ENCODE data around the gene IRF2BP2. TPM values are rescaled to one million over a fixed set of nuclear protein-coding genes. Genes with fewer than 3 reads are reported as not detected.

The IRF2BP2 gene
- total RNA-seq, 1 donor from 2014 or later, result 72.9 TPM

- no peaks in the 10 kb centered on the region for H3K4me1 ChIP-seq
- no peaks in the 10 kb centered on the region for H3K36me3 ChIP-seq
- no peak for TF ChIP-seq POLR2AphosphoS5 (IDR thresholded peaks at IDR 0.05; ENCODE audit: insufficient read depth in 1 of 2, low read depth in 1 of 2)
- TF ChIP-seq POLR2A (IDR thresholded peaks at IDR 0.05), result no peak
- TF ChIP-seq CTCF (IDR thresholded peaks at IDR 0.05), result no peak
- intact Hi-C loops (cut with DNase I), result no loop called here
- no peak overlapping the region for H3K27ac ChIP-seq
- H3K27me3 ChIP-seq, result no peaks in the 10 kb centered on the region
- DNase-seq (ENCODE audit: extremely low spot score in 2 of 2), result no peak
- no peak overlapping the region for H3K4me3 ChIP-seq
- no peaks in the 10 kb centered on the region for H3K9me3 ChIP-seq
Observed at GRCh38 chr1:234634387-234634786, 24.4 kb upstream of the IRF2BP2 start.

- H3K4me3 ChIP-seq, result no peak overlapping the region
- intact Hi-C loops (cut with DNase I), result no loop called here
- no peaks in the 10 kb centered on the region for H3K4me1 ChIP-seq
- no peak overlapping the region for H3K27ac ChIP-seq
- no peaks in the 10 kb centered on the region for H3K36me3 ChIP-seq
- no peak for DNase-seq (ENCODE audit: extremely low spot score in 2 of 2)
- no peak for TF ChIP-seq CTCF (IDR thresholded peaks at IDR 0.05)
- TF ChIP-seq POLR2AphosphoS5 (IDR thresholded peaks at IDR 0.05; ENCODE audit: insufficient read depth in 1 of 2, low read depth in 1 of 2), result no peak
- no peak for TF ChIP-seq POLR2A (IDR thresholded peaks at IDR 0.05)
- no peaks in the 10 kb centered on the region for H3K27me3 ChIP-seq
- H3K9me3 ChIP-seq, result no peaks in the 10 kb centered on the region
Observed at GRCh38 chr1:234633246-234634003, 23.4 kb upstream of the IRF2BP2 start.

- Histone ChIP-seq H3K4me1 (no peaks in the 10 kb centered on the region), H3K36me3 (no peaks in the 10 kb centered on the region), H3K27me3 (no peaks in the 10 kb centered on the region), H3K4me3 (no peak overlapping the region), H3K9me3 (no peaks in the 10 kb centered on the region), H3K27ac (no peak overlapping the region)
- intact Hi-C loops (cut with DNase I), result no loop called here
- DNase-seq (ENCODE audit: extremely low spot score in 2 of 2), result no peak
- TF ChIP-seq POLR2AphosphoS5 (IDR thresholded peaks at IDR 0.05; ENCODE audit: insufficient read depth in 1 of 2, low read depth in 1 of 2) (no peak), CTCF (IDR thresholded peaks at IDR 0.05) (no peak), POLR2A (IDR thresholded peaks at IDR 0.05) (no peak)
Observed at GRCh38 chr1:234632225-234632624, 22.2 kb upstream of the IRF2BP2 start.

- no peaks in the 10 kb centered on the region for H3K27me3 ChIP-seq
- no peaks in the 10 kb centered on the region for H3K4me1 ChIP-seq
- no peaks in the 10 kb centered on the region for H3K9me3 ChIP-seq
- intact Hi-C loops (cut with DNase I), result no loop called here
- no peak for DNase-seq (ENCODE audit: extremely low spot score in 2 of 2)
- H3K4me3 ChIP-seq, result no peak overlapping the region
- no peaks in the 10 kb centered on the region for H3K36me3 ChIP-seq
- TF ChIP-seq CTCF (IDR thresholded peaks at IDR 0.05) (no peak), POLR2AphosphoS5 (IDR thresholded peaks at IDR 0.05; ENCODE audit: insufficient read depth in 1 of 2, low read depth in 1 of 2) (no peak), POLR2A (IDR thresholded peaks at IDR 0.05) (no peak)
- no peak overlapping the region for H3K27ac ChIP-seq
Observed at GRCh38 chr1:234631721-234632125, 21.7 kb upstream of the IRF2BP2 start.

GRCh38 chr1:234629026-234629425, 19.0 kb upstream of the IRF2BP2 start:
- intact Hi-C loops (cut with DNase I), result no loop called here
- DNase-seq (ENCODE audit: extremely low spot score in 2 of 2), result no peak
- no peak for TF ChIP-seq POLR2A (IDR thresholded peaks at IDR 0.05)
- H3K27me3 ChIP-seq, result no peaks in the 10 kb centered on the region
- no peaks in the 10 kb centered on the region for H3K36me3 ChIP-seq
- H3K4me3 ChIP-seq, result no peak overlapping the region
- H3K9me3 ChIP-seq, result no peaks in the 10 kb centered on the region
- H3K4me1 ChIP-seq, result no peaks in the 10 kb centered on the region
- H3K27ac ChIP-seq, result no peak overlapping the region
